ENCODE data around the gene NTRK2.

- TF ChIP-seq TAF1 (IDR thresholded peaks at IDR 0.05; ENCODE audit: borderline replicate concordance, insufficient read depth, low read length) (no peak), POLR2AphosphoS5 (IDR thresholded peaks at IDR 0.05; ENCODE audit: low read depth, low read length) (no peak), SIN3A (IDR thresholded peaks at IDR 0.05; ENCODE audit: borderline replicate concordance, insufficient read depth, low read length) (no peak)
- TF ChIP-seq, protein P1, sequence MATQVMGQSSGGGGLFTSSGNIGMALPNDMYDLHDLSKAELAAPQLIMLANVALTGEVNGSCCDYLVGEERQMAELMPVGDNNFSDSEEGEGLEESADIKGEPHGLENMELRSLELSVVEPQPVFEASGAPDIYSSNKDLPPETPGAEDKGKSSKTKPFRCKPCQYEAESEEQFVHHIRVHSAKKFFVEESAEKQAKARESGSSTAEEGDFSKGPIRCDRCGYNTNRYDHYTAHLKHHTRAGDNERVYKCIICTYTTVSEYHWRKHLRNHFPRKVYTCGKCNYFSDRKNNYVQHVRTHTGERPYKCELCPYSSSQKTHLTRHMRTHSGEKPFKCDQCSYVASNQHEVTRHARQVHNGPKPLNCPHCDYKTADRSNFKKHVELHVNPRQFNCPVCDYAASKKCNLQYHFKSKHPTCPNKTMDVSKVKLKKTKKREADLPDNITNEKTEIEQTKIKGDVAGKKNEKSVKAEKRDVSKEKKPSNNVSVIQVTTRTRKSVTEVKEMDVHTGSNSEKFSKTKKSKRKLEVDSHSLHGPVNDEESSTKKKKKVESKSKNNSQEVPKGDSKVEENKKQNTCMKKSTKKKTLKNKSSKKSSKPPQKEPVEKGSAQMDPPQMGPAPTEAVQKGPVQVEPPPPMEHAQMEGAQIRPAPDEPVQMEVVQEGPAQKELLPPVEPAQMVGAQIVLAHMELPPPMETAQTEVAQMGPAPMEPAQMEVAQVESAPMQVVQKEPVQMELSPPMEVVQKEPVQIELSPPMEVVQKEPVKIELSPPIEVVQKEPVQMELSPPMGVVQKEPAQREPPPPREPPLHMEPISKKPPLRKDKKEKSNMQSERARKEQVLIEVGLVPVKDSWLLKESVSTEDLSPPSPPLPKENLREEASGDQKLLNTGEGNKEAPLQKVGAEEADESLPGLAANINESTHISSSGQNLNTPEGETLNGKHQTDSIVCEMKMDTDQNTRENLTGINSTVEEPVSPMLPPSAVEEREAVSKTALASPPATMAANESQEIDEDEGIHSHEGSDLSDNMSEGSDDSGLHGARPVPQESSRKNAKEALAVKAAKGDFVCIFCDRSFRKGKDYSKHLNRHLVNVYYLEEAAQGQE (IDR thresholded peaks at IDR 0.05; ENCODE audit: insufficient read depth in 1 of 2, low read depth in 2 of 2, low read length in 2 of 2) = no peak
Measured at GRCh38 chr9:84670138-84671041, 861 bp downstream of the NTRK2 start.

All from PFSK-1 (cell line).